MV-4-11 (cell line): ENCODE measurements around the gene DPYSL3.

Experiments used
- DNase-seq: peaks from one replicate; lab custom pipeline; 2025; lab: John Stamatoyannopoulos, UW

The DPYSL3 gene

DNA sequence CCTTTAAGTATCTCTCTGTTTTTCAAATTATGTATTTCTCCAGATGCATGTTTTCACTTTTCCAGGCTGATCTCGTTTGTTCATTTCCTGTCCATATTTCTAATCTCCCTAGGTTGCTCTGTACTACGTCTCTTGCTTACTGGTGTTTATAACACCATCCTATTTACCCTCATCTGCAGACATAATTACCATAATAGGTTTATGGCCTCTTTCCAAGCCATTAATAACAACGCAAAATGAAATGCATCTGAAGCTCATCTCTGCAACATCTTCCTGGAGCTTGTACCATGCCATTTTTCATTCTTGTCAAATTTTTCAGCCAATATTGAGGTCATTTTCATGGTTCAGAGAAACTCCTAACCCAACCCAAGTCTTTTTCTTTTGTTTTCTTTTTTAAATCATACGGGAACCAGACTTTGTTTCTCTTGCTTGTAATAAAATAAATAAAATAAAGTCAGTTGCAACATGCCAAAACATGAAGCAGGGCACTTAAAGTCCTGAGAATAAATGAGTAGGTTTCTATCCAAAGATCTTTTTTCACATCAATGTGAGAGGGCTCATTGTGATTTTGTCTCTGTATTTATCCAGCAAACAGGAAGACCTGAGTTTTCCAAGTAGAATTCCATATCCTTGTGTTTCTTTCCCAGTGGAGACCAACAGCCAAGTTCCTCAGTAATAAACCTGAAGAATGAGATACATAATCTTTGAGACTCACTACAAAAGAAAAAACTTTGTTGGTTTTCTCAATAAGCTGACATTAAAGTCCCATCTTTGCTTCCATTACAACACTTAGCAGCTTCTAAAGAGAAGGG lies 37.0 kb downstream of the DPYSL3 start:
- DNase-seq, result no peak

DNA sequence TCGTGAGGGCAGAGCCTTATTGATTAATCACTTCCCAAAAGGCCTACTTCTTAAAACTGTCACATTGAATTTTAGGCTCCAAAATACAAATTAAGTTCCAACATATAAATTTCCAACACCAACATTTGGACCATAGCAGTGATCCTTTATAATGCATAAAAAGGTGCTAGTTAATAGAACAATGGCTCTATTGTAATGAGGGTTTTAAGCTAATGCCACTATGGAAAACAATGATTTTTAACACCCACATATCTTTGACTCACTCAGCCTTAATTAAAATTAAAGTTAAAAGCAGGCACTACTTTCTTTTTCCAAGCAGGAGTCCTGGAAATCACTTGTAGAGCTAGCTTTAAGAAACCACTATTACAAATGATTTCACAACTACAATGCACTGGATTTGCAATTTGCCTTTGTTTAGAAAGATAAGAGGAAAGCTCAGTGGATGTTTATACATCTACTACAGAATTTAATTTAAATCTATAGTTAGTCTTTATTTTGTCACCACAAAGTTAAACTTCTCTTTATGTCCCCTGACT lies 41.8 kb downstream of the DPYSL3 start:
- no peak for DNase-seq

DNA sequence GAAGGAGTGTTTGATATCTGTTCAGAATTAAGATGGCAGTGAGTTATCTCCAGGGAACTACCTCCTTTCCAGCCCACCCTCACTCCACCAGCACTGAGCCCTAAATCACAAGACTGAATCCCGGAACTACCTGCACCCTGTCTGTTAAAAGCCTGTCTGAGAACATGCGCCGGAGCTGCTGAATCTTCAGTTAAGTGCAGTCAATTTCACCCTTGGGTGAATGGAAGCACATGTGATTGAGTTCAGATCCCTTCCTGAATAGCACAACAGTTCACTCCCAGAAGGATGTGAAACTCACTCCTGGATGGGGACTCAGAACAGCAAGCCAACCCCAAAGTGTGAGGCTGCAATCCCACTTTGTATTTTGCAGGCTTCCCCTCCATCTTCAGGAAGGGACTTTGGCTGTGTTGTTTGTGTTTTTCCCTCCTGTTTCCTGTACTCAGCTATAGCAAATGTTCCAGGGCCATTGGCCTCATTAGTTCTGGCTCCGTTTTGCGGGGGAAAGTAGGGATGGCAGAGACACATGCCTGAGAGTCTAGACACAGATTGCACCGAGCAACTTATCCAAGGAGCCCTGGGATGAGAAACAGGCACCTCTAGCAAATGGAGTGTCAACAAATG lies 43.4 kb downstream of the DPYSL3 start:
- peak; percentile 44 for DNase-seq

DNA sequence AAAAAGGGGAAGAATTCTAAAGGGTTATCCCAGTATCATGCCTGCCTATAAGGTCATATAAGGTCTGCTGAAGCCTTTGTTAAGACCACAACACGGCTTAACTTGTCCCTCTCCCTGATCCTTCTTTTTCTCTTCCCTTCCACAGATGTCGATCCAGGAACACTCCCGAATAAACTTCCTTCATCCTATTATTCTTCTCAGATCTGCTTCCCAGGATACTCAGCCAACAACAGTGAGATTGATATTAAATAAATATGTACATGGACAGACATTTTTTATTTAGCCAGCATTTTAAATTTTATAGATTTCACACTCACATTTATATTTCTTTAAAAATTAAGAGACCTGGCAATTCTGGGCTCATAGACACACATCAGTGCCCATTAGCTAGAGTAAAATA lies 44.1 kb downstream of the DPYSL3 start:
- no peak for DNase-seq

DNA sequence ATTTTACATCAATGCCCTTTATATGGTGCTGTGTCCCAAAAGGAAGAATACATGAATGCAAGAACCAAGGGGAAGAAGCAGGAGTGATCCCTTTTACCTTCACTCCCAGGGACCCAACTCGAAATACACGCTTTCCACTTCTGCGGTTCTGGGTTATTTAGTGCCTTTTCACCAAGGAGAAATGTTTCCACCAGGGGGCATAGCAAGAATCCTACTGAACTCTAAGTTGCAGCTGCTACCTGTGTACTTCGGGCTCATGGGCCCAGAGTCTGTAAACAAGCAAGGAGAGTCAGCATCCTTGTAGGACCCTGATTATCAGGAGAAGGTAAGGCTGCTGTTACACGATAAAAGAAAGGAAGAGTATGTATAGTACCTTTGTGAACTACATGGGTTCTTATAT lies 45.7 kb downstream of the DPYSL3 start:
- peak; percentile 23 for DNase-seq

DNA sequence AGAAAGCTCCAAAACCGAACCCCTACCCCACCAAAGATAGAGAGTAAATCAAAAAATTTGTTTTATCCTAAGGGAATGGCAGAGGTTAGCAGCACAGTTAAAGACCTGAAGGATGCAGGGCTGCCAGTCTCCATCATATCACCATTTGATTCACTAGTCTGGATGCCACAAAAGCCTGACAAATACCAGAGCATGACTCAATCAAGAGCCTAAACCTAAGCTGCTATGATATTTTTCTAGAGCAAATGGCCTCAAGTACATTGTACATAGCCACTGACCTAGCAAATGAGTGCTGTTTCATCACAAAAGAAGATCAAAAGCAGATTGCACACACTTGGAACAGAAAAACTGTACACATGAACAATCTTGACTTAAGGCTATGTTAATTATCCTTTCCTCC lies 48.0 kb downstream of the DPYSL3 start:
- no peak for DNase-seq

DNA sequence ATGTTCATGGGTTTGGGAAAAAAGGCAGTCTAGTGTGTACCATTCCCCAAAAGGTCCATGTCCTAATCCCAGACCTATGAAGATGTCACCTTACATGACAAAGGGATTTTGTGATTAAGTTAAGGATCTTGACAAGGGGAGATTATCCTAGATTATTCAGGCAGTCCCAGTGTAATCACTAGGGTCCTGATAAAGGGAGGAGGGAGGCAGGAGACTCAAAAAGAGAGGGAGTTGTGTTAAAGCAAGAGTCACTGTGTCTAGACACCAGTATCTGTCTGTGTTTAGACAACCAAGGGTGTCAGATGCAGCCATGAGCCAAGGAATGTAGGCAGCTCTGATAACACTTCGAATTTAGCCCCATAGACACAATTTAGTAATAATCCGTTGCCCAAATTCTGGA lies 49.5 kb downstream of the DPYSL3 start:
- DNase-seq, result no peak

DNA sequence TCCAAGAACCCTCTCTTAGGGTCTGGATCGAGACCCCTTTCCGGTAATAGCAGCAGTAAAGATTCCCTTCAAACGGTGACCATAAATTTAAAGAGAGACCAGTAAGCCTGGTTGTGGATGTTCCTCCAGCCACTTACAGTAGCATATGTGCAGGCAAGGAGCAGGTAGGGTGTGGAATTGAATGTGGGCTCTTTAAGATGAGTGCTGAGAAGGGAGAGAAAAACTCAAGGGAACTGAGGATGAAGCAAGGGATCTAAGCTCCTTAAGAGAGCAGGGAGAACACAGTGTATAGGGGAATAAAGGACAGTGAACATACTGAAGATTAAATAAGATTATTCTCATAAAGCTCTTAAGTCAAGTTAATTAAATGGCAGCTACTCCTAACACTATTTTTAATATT lies 51.3 kb downstream of the DPYSL3 start:
- no peak for DNase-seq

DNA sequence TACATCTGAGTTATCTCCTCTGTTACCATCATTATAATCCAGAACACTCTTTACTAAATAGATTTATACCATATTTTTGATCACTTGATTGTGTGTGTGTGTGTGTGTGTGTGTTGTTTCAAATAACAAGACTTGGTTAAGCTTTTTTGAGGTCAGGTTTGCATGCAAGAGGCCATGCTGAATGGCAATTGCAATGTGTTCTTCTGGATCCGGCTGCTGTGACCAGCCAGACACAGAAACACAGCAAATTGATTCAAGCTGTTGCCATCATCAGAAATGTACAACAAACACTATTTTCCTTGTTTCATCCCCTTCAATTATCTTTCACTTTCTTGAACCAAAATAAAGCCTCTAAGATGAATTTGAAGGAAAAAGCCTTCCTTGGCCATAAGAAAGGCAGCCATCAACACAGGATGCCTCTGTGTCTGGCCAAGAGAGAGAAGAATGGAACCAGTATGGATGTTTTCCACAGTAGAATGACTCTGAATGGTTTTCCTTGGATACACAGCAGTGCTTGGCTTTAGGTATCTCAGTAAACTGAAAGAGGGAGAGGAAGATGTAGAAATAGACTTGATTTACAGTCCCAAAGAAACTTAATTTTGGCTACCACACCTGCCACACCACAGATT lies 53.9 kb downstream of the DPYSL3 start:
- no peak for DNase-seq

DNA sequence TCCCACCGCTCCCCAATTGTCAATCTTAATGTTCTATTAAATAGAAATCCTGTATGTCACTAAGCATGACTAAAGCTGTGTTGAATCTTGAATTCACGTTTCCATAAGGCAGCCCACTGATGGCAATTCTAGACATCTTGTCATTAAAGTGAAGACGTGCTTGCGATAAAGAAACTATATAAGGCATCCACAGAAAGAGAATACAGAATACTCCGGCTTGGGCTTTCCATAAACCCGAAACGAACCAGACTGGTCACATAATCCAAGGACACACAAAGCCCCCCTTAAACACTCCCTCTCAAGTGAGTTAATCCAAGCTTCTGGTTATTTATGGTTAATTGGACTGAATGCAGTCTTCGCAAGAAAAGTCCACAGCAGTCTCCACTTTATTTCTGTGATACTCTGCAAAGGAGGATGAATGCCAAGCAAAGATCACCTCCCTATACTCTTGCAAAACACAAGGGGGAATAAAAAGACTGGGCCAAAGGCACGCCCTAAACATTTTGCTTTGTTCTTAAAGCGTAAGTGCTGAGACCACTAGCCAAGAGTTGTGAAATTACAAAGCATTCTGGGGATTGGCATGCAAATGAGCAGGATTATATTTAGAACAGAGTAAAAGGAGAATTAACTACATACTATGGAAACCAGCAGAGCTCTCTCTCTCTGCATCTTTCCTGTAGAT lies 54.7 kb downstream of the DPYSL3 start:
- peak; percentile 87 for DNase-seq

DNA sequence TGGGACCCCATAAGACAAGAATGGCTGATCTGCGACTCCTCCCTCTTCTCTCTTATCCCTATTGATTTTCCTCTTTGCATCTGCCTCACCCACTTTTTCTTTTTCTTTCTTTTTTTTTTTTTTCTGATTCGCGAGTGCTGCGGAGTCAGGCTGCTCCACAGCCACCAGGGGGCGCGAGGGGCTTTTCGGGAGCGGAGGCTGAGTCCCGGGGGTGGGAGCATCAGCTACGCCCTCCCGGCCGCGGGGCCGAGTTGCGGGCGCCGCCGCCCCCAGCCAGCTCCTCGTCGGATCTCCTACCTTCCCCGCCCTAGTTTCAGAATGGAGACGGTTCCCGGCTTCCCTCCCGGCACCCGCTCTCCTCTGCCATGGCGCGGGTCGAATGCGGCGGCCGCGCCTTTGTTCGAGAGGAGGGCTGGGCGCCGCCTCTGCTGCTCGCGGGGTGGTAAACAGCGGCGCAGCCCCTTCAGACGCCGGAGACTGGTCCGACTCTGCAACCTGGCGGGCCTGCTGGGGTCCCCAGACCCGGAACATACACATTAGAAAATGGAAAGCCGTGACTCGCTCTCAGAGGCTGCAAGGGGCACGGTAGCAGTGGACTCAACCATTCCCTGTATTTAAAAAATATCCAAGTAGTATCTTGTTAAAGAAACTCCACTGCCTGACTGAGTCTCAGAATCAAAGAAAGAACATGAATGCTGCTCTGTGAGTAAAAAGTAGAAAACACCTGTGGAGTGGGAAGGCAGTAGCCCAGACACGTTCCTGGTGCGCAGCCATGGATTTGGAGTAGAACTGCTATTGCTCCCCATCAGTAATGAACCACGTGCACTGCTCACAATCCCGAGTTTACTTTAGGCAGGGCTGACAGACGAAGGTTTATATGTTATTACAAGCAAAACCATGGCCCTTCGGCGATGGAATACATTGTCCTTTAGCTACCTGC lies 55.7 kb downstream of the DPYSL3 start:
- DNase-seq, result peak; percentile 53

DNA sequence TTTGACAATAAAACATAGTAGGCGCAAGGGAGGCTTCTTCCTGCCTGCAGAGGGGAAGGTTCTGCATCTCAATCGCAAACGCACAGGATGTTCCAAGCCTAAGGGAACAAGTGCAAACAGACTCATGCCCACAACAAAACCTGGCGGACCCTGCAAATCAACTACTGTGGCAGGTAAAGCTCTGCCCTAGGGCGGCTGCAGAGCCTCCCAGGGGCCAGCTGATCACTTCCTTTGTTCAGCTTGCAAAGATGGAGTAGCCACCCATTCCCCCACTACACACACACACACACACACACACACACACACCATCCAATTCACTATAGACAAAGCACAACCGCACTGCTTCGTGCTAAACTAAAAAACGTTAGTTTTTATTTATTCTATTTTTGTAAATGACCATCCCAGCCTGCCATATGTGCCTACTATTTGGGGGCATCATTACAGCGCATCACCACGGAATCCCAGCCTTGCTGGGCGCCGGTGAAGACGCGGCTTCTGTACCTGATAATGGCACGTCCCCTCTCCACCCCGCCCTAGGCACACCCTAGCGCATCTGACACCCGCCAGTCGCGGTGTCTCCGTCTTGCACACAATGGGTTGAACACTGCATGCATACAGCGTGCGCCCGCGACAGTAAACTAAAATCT lies 57.6 kb downstream of the DPYSL3 start:
- no peak for DNase-seq

DNA sequence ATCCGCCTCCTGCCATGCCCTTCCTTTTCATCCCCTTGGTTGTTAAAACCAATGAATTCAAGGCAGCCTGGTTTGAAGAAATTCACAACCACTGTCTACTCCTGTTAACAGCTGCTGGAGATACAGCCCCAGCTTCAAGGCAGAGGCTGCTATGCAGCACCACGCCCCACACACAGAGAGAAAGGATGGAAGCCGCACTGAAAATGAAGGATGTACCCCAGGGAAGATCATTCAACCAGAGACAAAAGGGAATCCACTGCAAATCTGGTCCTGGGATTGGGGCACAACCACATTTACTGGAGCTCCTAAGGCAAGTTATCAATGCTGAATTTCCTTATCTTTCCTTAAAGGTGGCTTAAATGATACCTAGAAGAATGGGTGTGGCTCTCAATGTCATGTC lies 58.7 kb downstream of the DPYSL3 start:
- DNase-seq, result no peak

DNA sequence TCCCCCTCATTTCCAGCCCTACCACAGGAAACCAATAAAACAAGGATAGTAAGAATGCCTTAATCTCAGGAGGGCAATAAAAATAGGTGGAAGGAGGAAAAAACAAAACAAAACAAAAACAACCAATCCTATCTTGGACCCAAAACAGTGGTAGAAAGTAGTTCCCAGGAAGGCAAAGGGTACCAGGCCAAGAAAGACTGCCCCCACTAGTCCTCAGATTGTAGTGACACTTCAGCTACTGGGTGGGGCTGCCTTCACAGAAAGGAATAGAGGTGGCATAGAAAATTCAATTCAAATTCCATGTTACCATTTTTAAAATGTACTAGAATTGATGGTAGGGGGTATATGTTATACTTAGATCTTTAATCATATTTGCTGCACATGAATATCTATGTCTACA lies 59.3 kb downstream of the DPYSL3 start:
- DNase-seq, result no peak

DNA sequence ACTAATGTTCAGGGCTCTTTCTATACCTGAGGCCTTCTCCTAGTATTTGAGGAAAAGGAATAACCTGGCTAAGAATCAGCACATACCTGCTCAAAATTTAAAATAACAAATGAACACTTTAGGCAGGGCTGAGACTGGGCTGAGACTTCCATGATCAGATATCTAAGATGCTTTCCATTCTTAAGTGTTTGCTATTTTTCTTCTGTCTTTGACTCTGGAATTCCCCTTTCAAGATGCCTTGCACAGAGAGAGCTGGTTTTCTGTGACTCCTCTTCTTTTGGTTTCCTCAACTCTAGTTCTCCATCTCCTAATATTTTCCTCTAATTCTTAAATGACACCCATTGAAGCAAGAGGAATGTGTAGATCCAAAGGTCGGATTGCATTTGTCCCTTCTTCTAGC lies 61.1 kb downstream of the DPYSL3 start:
- DNase-seq, result no peak

DNA sequence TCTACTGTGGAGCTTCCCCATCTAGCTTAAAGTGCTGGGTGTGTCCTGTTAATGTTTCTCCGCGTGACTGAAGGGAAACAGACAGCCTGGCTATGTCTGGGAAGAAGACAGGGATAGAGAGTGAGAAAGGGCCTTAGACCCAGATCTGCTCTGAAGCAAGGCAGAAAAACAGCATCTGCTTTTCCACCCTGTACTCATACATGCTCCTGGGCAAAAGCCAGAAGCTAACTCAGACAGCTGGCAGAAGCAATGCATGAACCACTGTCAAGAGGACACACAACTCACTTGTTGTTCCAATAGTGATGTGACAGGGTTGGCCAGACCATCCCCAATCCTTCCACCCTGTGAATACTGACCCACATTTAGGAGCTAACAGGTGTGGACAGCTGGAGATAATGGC lies 63.3 kb downstream of the DPYSL3 start:
- DNase-seq, result no peak

DNA sequence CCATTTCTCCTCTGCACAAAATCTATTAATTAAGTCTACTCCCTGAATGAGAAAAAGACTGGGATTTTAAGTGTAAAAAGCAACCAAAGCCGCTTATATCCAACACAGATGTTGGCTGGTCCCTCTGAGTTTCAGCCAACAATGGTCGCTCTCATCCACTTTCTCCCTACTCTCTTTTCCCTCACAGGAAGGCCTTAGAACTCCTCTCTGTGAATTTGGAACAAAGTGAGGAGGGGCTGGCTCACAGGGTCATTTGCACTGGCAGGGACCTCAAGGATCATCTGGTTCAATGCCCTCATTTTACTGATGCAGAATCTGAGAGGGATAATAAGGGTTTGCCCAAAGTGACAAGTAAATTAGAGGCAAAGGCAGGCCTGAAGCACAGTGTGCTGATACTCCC lies 64.0 kb downstream of the DPYSL3 start:
- DNase-seq, result no peak

DNA sequence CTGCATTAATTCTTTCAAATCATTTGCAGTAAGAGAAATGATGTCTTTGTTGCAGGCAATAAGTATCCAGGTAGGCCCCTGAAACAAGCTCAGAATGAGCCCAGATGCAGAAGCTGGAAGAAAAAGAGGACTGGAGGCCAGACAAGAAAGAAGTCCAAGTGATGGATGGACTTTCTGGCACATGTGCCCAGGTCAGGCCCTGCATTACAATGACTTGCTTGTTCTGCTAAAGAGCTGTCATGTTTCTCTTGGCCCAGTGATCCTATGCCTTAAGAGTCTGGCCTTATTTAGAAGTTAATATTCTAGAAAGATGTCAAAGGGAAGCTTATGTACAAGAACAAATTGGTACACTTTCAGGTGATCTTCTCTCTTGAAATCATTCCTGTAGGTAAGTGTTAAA lies 64.8 kb downstream of the DPYSL3 start:
- no peak for DNase-seq

DNA sequence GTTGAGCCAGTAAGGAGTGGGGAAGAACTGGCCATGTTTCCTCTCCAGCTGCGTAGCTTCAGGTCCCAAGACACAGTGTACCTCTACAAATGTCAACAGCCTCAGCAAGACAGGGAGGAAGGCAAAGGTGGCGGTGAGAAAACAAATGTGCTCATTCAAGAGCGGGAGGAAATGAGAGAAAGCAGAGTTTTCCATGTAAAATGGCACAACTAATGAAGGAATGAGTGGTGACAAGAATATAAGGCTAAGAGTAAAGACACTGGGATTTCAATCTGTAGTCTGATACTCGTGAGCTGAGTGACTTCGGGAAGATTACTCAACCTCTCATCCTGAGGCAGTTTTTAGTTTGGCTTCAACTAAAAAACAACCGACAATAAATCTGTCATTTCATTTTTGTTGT lies 67.6 kb downstream of the DPYSL3 start:
- DNase-seq, result no peak

DNA sequence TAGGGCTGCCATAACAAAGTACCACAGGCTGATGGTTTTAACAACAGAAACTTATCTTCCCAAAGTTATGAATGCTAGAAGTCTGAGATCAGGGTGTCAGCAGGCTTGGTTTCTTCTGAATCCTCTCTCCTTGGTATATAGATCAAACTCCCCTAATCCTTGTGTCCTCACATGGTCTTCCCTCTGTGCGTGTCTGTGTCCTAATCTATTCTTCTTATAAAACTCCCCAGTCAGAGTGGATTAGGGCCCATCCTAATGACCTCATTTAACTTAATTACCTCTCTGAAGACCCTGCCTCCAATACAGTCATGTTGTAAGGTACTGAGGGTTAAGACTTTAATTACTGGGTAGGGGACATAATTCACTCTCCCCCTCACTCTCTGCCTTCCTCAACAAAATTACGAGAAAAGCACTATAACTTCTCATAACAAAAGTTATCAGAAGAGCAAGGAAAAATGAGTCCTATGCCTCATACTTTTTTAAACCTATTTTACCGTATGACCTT lies 68.6 kb downstream of the DPYSL3 start:
- no peak for DNase-seq

DNA sequence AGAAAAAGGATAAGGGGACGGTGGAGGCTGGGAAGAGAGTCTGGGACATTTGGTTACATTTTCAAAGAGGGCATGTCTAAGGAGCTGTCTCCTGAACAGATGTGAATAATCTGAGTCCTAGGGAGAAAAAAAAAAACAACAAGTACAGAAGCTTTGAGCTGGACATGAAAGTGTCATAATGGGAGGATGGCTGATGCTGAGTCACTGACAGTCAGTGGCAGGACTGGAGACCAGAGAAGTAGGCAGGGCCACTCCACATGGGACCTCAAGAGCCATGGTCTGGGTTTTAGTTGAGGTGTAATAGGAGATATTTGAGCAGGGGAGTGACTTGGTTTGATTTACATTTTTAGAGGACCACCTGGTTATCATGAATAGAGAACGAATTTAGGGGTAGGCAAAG lies 70.6 kb downstream of the DPYSL3 start:
- DNase-seq, result peak; percentile 49
